Mucosa of descending colon (tissue), 3 donors: ENCODE results near the gene MAPK11. TPM values are rescaled to one million over a fixed set of nuclear protein-coding genes. Genes with fewer than 3 reads are reported as not detected.
A peak's percentile ranks its signal among the peaks of the same experiment; 100 is the strongest.

ENCODE experiments used
- ATAC-seq: fragments of 200-7000 bp; cut with Tn5 transposase; one replicate; pipeline ENCODE4 v1.9.1; 2020; ENCODE audit warnings: mild to moderate bottlenecking, moderate library complexity
- DNase-seq, 3 donors: peaks; one replicate each; pipeline ENCODE4 v3.0.0-alpha.2; 2020
- H3K36me3 ChIP-seq: fragments of 200-600 bp; one replicate; pipeline ENCODE4 v1.8.0; 2021; ENCODE audit warnings: low read depth, mild to moderate bottlenecking
- H3K4me1 ChIP-seq: fragments of 200-600 bp; one replicate; pipeline ENCODE4 v1.8.0; 2021; ENCODE audit warnings: low read depth, mild to moderate bottlenecking
- H3K4me3 ChIP-seq: fragments of 200-600 bp; one replicate; pipeline ENCODE4 v1.8.0; 2021; ENCODE audit warnings: mild to moderate bottlenecking
- H3K9me3 ChIP-seq: fragments of 200-600 bp; one replicate; pipeline ENCODE4 v1.8.0; 2021; ENCODE audit warnings: mild to moderate bottlenecking
- intact Hi-C, 2 donors: fragments of 100-400 bp; cut with DNase I in 1 of 2; cut with micrococcal nuclease in 1 of 2; formaldehyde crosslinking; loops; one replicate each; pipeline versions ENCODE4 v1.11.0 to v1.11.1; 2022; cut with DNase I, micrococcal nuclease
- total RNA-seq, 3 donors: library from RNA; stranded (reverse); fragmentation: NEBNext Ultra II Directional in 2 of 3; extraction: Animal tissue kit (Norgen Biotek cat#: 25700) in 2 of 3; gene quantifications; one replicate each; pipeline versions ENCODE4 v1.2.1 to v1.2.4, GENCODE V29; 2021 to 2023
- TF ChIP-seq, protein P1 (sequence below): fragments of 200-600 bp; IDR thresholded peaks from one replicate; pipeline ENCODE4 v1.8.0; 2022; ENCODE audit warnings: antibody characterized with exemption, mild to moderate bottlenecking
- donor health status: DM: no; HTN: no; CAD: no; lungs with moderate emphysema.
- donor health status: DM: no; HTN: no; CAD: no.
- donor health status: DM: no; HTN: yes; CAD: no.

MAPK11 gene
- total RNA-seq, 3 donors from 2014 or later = 1.8 to 4.3 (median 3.2) TPM

DNA sequence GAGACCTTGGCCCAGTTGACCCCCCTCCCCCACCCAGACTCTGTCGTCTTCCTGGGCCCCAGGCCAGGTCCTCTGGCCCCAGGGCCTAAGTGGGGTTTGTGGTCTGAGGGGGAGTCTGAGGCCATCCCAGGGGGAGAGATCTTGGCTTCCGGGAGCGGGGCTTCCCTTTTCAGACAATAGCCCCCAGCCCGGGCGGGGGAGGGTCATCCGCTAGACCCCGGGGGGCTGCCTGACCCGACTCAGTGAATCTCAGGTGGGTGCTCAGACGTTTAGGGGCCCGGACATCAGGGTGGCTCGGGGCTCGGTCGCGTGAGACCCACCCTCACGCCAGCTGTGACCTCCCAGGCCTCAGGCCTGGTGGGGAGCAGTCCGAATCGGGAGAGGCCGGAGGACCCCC lies 609 bp downstream of the MAPK11 start:
- TF ChIP-seq, protein P1, sequence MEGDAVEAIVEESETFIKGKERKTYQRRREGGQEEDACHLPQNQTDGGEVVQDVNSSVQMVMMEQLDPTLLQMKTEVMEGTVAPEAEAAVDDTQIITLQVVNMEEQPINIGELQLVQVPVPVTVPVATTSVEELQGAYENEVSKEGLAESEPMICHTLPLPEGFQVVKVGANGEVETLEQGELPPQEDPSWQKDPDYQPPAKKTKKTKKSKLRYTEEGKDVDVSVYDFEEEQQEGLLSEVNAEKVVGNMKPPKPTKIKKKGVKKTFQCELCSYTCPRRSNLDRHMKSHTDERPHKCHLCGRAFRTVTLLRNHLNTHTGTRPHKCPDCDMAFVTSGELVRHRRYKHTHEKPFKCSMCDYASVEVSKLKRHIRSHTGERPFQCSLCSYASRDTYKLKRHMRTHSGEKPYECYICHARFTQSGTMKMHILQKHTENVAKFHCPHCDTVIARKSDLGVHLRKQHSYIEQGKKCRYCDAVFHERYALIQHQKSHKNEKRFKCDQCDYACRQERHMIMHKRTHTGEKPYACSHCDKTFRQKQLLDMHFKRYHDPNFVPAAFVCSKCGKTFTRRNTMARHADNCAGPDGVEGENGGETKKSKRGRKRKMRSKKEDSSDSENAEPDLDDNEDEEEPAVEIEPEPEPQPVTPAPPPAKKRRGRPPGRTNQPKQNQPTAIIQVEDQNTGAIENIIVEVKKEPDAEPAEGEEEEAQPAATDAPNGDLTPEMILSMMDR = no peak
- intact Hi-C loops = no loop called here
- Histone ChIP-seq H3K36me3 (no peaks in the 10 kb centered on the region), H3K9me3 (no peaks in the 10 kb centered on the region), H3K4me1 (peaks cover 38% of the 10 kb centered on the region), H3K4me3 (no peak overlapping the region)
- ATAC-seq (no peak), DNase-seq (no peak)

DNA sequence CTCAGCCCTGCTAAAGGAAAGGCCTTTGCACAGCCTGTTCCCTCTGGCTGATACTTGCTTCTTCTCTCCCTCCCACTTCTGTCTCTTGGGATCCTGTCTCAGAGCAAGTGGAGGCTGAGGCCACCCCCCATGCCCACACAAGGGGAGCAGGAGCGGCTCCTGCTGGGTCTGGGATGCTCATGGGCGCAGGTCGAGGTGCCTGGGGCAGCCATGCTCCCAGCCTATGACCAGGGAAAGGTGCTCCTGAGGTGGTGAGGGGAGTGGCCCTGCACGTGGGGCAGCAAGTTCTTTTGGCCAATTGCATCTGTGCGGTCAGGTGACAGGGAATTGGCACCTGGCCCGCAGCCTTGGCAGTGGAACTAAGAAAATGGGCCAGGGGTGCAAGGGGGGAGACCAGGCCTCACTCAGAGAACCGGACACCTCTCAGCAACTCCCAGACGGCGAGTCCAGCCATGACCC lies 1.5 kb downstream of the MAPK11 start:
- ATAC-seq = peak; percentile 19

DNA sequence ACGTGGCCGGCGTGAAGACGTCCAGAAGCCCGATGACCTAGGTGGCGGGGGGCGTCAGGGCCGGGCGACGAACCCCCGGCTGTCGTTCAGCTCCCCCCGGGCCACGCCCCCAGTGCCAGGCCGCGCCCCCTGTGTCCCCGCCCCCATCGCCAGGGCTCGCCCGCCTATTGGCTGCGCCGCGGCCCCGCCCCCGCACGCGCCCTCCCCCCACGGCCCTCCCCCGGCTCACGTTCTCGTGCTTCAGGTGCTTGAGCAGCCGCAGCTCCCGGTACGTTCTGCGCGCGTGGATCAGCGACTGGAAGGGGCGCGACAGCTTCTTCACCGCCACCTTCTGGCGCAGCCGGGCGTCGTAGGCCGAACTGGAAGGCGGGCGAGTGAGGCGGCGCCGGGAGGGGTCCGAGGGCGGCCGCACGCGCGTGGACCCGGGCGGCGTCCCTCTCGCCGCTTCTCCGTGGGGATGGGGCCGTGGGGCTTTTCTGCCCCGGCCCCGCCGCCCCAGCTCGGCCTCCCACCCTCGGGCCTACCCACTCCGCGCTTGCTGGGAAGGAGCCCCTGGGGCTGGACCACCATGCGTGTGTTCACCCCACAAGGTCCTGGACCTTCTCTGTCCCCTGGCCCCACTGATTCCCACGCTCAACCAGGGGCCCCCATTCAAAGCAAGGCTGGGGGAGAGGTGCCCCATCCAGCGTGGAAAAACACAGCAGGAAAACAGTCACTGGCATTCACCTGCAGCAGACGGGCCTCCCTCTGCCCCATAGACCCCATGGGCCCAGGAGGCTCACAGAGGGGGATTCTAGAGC lies 2.4 kb downstream of the MAPK11 start:
- H3K4me3 ChIP-seq = no peak overlapping the region
- DNase-seq (peak; percentile 71 to 83 (median 73)), ATAC-seq (peak; percentile 70)
- no peaks in the 10 kb centered on the region for H3K36me3 ChIP-seq
- H3K4me1 ChIP-seq = peaks cover 38% of the 10 kb centered on the region
- intact Hi-C loops = no loop called here
- TF ChIP-seq, protein P1 = no peak
- no peaks in the 10 kb centered on the region for H3K9me3 ChIP-seq

More for the DNA sequence above, 1.5 kb downstream of the MAPK11 start:
- DNase-seq = peak in 1 of 3 donors; percentile 54
- TF ChIP-seq, protein P1 = no peak
- intact Hi-C loops = no loop called here
- Histone ChIP-seq H3K36me3 (no peaks in the 10 kb centered on the region), H3K4me1 (peaks cover 38% of the 10 kb centered on the region), H3K9me3 (no peaks in the 10 kb centered on the region), H3K4me3 (no peak overlapping the region)

DNA sequence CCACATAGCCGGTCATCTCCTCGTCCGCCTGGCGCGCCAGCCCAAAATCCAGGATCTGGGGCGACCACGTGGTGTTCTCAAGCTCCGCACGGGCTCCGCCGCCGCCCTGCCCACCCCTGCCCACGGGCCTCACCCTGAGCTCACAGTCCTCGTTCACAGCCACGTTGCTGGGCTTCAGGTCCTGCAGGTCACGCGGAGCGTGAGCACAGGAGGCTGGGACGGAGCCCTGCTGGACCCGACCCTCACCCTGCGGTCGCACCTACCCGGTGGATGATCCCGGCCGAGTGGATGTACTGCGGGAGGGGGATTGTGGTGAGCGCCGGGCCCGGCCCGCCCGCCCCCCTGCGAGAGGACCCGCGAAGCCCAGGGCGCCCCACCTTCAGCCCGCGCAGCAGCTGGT lies 3.2 kb downstream of the MAPK11 start:
- intact Hi-C loops = no loop called here
- peaks cover 39% of the 10 kb centered on the region for H3K4me1 ChIP-seq
- ATAC-seq (no peak), DNase-seq (no peak)
- TF ChIP-seq, protein P1 = no peak
- H3K9me3 ChIP-seq = no peaks in the 10 kb centered on the region
- H3K4me3 ChIP-seq = no peak overlapping the region
- no peaks in the 10 kb centered on the region for H3K36me3 ChIP-seq

DNA sequence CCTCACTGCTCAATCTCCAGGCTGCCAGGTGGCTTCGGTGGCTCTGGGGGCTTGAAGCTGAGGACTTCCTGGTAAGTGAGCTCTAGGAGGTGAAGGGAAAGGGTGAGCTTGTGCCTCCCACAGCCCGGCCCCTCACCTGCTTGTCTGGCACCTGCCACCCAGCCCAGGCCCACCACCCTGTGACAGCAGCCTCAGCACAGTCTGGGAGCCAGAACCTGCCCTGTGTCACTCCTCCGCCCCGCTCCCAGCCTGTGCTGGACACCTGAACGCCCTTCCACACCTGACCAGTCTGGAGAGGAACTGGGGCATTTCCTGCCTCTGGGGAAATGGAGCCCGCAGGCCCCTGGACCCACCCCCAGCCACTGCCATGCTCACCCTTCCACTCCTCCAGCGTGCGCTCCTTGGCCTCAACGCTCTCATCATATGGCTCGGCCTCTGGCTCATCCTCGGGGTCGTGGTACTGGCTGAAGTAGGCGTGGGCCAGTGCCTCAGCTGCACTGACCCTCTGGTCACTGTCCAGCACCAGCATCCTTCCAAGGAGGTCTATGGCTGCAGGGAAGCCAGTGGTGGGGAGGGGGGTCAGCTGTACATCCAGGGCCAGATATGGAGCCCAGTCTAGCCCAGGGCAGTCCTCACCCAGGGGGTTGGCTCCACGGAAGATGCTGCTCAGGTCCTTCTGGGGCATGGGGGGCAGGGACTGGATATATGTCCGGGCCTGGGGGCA lies 5.1 kb downstream of the MAPK11 start:
- H3K36me3 ChIP-seq = no peaks in the 10 kb centered on the region
- H3K9me3 ChIP-seq = no peaks in the 10 kb centered on the region
- peaks cover 34% of the 10 kb centered on the region for H3K4me1 ChIP-seq
- no peak for ATAC-seq
- no peak for DNase-seq
- TF ChIP-seq, protein P1 = no peak
- H3K4me3 ChIP-seq = no peak overlapping the region
- intact Hi-C loops = no loop called here
